GM06990 (cell line): ENCODE results near the gene FEZF2.

ENCODE experiments used
- DNase-seq: peaks from one replicate; pipeline ENCODE4 v3.0.0-alpha.2; 2011; ENCODE audit not compliant: insufficient read length; ENCODE audit errors: extremely low read depth
- H3K27me3 ChIP-seq: replicated peaks from 2 replicates; pipeline ENCODE4 v1.6.0; 2011; ENCODE audit warnings: low read length; ENCODE audit not compliant: control insufficient read depth, insufficient read depth
- H3K36me3 ChIP-seq: 2 replicates; pipeline ENCODE4 v1.5.1; 2011; ENCODE audit warnings: low read length; ENCODE audit not compliant: control insufficient read depth, insufficient read depth
- H3K4me3 ChIP-seq: replicated peaks from 2 replicates; pipeline ENCODE4 v1.5.1; 2011; ENCODE audit warnings: low read depth, mild to moderate bottlenecking, control low read depth, low read length
- CTCF ChIP-seq: IDR thresholded peaks from 2 replicates; pipeline ENCODE4 v1.5.1; 2011; ENCODE audit warnings: low read length, control low read depth, mild to moderate bottlenecking, inconsistent platforms; ENCODE audit not compliant: insufficient read depth, poor library complexity, severe bottlenecking

Gene FEZF2

GRCh38 chr3:62406945-62407344 lies 33.6 kb upstream of the FEZF2 start:
- H3K4me3 ChIP-seq, result no peak overlapping the region
- TF ChIP-seq CTCF, result no peak
- H3K36me3 ChIP-seq, result no peaks in the 10 kb centered on the region
- H3K27me3 ChIP-seq, result no peaks in the 10 kb centered on the region; the same call in 1 of the 2 replicates
- DNase-seq, result no peak

DNA sequence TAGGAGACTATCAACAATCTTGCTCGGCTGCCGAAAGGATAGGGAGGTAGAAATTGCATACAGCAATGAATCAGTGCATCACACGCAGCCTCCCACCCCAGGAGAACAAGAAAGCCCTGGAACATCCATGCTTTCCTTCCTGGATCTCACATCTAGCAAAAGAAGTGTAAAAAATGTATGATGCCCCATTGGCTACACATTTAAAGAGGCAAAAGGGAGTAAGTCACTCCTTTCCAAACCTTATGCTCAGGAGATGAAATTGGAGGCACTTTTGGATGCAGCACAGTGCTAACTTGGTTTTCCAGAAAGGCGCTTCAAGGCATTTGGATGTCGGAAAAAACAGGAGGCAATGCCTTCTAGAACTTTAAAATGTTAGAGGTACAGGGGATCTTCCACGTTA lies 32.2 kb upstream of the FEZF2 start:
- no peaks in the 10 kb centered on the region for H3K36me3 ChIP-seq
- no peak for TF ChIP-seq CTCF
- no peak overlapping the region for H3K4me3 ChIP-seq
- no peak for DNase-seq
- H3K27me3 ChIP-seq, result no peaks in the 10 kb centered on the region

DNA sequence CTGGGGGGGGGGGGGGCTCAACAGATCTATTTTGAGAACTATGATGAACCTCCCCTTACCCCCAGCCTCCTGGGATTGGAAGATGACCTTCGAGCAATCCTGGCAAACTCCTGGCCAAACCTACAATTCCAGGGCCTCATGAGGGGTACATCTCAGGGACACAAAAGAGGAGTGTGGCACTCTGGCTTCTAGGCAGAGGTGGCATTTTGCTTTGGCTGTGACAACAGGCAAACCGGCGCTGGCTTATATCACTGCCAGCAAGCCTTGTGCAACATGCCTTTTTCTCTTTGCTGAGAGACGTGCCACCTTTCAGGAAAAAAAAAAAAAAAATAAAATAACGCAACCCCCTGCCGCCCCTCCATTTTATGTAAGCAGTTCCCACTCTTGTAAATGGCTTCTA lies 31.8 kb upstream of the FEZF2 start:
- no peaks in the 10 kb centered on the region for H3K36me3 ChIP-seq
- no peak for DNase-seq
- no peak for TF ChIP-seq CTCF
- H3K27me3 ChIP-seq, result no peaks in the 10 kb centered on the region
- H3K4me3 ChIP-seq, result no peak overlapping the region

DNA sequence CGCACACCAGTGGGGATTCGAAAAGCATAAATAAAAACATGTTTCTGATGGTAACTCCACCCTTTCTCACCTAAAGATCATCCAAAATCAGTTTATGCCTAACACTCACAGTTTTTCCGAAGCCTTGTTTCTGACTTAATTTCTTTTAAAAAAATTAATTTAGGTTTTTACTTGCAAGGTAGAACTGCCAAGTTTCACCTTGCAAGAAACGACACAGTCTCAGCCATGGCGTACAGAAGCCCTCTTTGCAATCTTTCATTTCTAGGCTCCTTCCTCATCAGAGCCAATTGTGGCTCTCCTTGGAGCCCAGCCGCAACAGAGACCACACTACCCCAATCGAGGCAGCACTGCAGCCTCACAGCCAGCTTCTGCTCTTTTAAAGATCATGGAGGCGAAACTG lies 31.0 kb upstream of the FEZF2 start:
- DNase-seq, result no peak
- H3K4me3 ChIP-seq, result no peak overlapping the region
- TF ChIP-seq CTCF, result no peak
- no peaks in the 10 kb centered on the region for H3K27me3 ChIP-seq
- no peaks in the 10 kb centered on the region for H3K36me3 ChIP-seq

DNA sequence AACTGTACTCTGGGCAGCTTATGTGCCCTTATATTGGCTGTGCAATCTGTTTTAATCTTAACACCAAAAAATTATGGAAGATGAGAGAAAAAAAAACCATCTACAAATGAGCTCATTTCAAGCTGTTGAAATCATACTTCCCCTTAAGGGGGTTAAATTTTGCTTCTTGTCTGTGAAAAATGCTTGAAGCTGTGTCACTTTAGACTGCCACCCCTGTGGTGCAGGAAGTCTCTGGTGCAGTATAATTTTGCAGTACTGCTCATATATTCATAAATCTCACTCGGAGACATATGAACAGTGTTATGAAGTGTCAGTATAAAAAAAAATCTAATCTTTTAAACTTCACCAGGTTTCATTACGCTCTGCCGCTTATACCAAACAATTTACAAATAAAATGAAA lies 30.4 kb upstream of the FEZF2 start:
- no peak overlapping the region for H3K4me3 ChIP-seq
- no peaks in the 10 kb centered on the region for H3K36me3 ChIP-seq
- no peak for TF ChIP-seq CTCF
- H3K27me3 ChIP-seq, result no peaks in the 10 kb centered on the region
- no peak for DNase-seq

GRCh38 chr3:62392626-62393292 lies 19.4 kb upstream of the FEZF2 start:
- no peak overlapping the region for H3K4me3 ChIP-seq
- no peaks in the 10 kb centered on the region for H3K36me3 ChIP-seq
- no peak for TF ChIP-seq CTCF
- DNase-seq, result no peak
- no peaks in the 10 kb centered on the region for H3K27me3 ChIP-seq
